Brain microvascular endothelial cell (primary cell): Measurements from ENCODE around the gene PPIA.
A peak's percentile ranks its signal among the peaks of the same experiment; 100 is the strongest.

Experiments used
- DNase-seq: peaks from one replicate; pipeline ENCODE4 v3.0.0-alpha.2; 2020
- H3K27ac ChIP-seq: fragments of 250-450 bp; sonication (Bioruptor Pico); 2 replicates; pipeline ENCODE4 v1.5.1; 2020; ENCODE audit warnings: mild to moderate bottlenecking, moderate library complexity
- H3K27me3 ChIP-seq: fragments of 250-450 bp; sonication (Bioruptor Pico); replicated peaks from 2 replicates; pipeline ENCODE4 v1.5.1; 2020; ENCODE audit warnings: mild to moderate bottlenecking
- H3K36me3 ChIP-seq: fragments of 250-450 bp; sonication (Bioruptor Pico); replicated peaks from 2 replicates; pipeline ENCODE4 v1.5.1; 2020; ENCODE audit warnings: mild to moderate bottlenecking
- H3K4me3 ChIP-seq: 2 replicates; pipeline ENCODE4 v1.5.1; 2011; ENCODE audit warnings: low read depth, mild to moderate bottlenecking, control low read depth, low read length, moderate library complexity
- in situ Hi-C: cut with HindIII; loops from 2 replicates; pipeline ENCODE4 v1.10.0; 2017; ENCODE audit warnings: low sequenced_read_pairs, low pct_ligation_motif_present
- TF ChIP-seq, protein P1 (sequence below): IDR thresholded peaks from 2 replicates; pipeline ENCODE4 v1.5.1; 2011; ENCODE audit warnings: low read depth, mild to moderate bottlenecking, moderate library complexity, low read length, control low read depth, inconsistent platforms; ENCODE audit errors: missing control alignments

PPIA gene

DNA sequence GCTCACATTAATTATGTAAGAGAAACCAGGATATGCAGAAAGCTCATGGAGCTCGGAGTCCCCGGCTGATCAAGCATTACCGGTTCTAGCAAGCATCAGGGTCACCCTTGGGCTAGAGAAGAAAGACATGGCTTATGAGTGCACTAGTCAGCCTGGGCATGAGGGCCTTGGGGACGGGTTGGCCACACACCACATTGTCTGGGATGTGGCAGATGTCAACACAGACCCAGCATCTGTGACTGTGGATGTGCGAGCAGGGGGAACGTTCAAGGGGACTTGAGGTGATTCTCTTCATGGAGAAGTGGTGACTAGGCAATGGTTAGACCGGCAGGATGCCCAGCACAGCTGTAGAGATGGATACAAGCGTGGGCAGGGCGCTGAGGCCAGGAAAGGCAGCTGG lies 34.2 kb upstream of the PPIA start:
- in situ Hi-C loops: no loop called here
- H3K27me3 ChIP-seq: no peaks in the 10 kb centered on the region
- peaks cover 72% of the 10 kb centered on the region for H3K36me3 ChIP-seq
- DNase-seq: no peak
- H3K4me3 ChIP-seq: no peak overlapping the region
- TF ChIP-seq, protein P1, sequence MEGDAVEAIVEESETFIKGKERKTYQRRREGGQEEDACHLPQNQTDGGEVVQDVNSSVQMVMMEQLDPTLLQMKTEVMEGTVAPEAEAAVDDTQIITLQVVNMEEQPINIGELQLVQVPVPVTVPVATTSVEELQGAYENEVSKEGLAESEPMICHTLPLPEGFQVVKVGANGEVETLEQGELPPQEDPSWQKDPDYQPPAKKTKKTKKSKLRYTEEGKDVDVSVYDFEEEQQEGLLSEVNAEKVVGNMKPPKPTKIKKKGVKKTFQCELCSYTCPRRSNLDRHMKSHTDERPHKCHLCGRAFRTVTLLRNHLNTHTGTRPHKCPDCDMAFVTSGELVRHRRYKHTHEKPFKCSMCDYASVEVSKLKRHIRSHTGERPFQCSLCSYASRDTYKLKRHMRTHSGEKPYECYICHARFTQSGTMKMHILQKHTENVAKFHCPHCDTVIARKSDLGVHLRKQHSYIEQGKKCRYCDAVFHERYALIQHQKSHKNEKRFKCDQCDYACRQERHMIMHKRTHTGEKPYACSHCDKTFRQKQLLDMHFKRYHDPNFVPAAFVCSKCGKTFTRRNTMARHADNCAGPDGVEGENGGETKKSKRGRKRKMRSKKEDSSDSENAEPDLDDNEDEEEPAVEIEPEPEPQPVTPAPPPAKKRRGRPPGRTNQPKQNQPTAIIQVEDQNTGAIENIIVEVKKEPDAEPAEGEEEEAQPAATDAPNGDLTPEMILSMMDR: no peak
- H3K27ac ChIP-seq: no peak overlapping the region

DNA sequence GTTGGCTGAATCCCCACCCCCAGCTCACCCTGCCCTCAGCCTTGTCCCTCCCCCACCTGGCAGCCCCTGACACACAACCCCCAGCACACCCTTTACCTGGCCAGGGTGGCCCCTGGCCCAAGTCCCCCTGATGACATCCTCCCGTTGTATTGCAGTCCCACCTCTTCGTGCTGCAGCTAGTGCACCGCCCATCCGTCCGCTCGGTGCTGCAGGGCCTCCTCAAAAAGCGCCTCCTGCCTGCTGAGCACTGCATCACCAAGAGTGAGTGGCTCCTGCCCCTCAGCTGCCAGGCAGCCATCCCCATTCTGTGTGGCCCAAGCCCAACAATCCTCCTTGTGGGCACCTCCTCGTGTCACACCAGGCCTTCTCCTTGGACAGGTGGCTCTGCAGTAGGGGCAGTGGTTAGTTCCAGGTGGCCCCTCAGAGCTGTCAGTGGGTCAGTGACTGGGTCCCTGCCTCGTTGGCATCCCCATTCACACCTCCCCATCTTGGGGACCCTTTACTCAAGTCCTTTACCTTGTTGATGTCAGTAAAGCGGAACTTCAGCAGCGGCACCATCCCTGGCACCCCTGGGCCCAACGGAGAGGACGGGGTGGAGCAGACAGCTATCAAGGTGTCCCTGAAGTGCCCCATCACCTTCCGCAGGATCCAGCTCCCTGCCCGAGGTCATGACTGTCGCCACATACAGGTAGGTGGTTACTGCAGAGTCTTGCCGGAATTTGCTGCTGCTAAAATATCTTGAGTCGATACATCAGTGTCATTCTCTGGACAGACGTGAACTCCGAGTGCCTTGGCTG lies 33.6 kb upstream of the PPIA start:
- Histone ChIP-seq H3K4me3 (no peak overlapping the region), H3K27ac (no peak overlapping the region), H3K27me3 (no peaks in the 10 kb centered on the region), H3K36me3 (peaks cover 77% of the 10 kb centered on the region)
- TF ChIP-seq, protein P1: no peak
- in situ Hi-C loops: no loop called here
- DNase-seq: no peak

DNA sequence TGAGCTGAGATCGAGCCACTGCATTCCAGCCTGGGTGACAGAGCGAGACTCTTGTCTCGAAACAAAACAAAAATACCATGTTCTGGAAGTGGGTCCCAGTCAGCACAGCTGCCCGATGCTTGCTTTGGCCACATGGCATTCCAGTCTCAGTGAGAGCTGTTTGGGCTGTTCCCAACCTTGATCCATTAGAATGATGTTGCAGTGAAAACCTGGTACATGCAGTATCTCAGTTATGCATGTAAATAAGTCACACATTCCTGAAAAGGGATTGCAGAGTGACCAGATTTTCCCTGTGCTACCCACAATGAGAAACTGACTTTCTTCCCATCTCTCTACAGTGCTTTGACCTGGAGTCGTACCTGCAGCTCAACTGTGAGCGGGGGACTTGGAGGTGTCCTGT lies 32.4 kb upstream of the PPIA start:
- H3K27ac ChIP-seq: no peak overlapping the region
- no peak overlapping the region for H3K4me3 ChIP-seq
- peaks cover 77% of the 10 kb centered on the region for H3K36me3 ChIP-seq
- TF ChIP-seq, protein P1: no peak
- H3K27me3 ChIP-seq: no peaks in the 10 kb centered on the region
- in situ Hi-C loops: no loop called here
- DNase-seq: no peak

DNA sequence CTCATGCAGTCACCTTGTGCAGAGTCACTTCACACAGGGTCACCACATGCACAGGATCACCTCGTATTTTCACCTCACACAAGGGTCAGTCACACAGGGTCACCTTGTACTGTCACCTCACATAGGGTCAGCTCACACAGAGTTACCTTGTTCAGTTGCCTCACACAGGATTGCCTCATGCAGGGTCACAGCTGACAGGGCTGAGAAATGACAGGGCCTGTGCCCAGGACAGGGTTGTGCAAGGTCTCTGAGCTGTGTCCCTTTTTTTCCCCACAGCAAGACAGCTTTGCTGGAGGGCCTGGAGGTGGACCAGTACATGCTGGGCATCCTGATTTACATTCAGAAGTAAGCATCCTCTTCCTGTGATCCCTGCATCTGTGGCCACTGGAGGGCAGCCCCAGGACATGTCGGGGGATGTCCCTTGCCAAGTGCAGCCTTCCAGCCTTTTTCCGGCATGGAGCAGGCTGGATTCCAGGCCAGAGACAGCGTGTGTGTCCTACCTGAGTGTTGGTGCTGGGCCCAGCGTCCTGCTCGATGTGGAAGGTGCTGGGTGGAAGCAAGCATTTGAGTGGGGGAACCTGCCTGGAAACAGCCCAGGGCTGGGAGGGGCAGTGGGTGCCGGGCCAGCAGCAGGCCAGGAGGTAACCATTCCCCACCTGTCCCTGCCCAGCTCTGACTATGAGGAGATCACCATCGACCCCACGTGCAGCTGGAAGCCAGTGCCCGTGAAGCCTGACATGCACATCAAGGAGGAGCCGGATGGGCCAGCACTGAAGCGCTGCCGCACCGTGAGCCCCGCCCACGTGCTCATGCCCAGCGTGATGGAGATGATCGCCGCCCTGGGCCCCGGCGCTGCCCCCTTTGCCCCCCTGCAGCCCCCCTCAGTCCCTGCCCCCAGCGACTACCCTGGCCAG lies 31.6 kb upstream of the PPIA start:
- Histone ChIP-seq H3K27me3 (no peaks in the 10 kb centered on the region), H3K36me3 (peaks cover 68% of the 10 kb centered on the region), H3K27ac (no peak overlapping the region), H3K4me3 (no peak overlapping the region)
- TF ChIP-seq, protein P1: peak; percentile 20
- in situ Hi-C loops: no loop called here
- no peak for DNase-seq

DNA sequence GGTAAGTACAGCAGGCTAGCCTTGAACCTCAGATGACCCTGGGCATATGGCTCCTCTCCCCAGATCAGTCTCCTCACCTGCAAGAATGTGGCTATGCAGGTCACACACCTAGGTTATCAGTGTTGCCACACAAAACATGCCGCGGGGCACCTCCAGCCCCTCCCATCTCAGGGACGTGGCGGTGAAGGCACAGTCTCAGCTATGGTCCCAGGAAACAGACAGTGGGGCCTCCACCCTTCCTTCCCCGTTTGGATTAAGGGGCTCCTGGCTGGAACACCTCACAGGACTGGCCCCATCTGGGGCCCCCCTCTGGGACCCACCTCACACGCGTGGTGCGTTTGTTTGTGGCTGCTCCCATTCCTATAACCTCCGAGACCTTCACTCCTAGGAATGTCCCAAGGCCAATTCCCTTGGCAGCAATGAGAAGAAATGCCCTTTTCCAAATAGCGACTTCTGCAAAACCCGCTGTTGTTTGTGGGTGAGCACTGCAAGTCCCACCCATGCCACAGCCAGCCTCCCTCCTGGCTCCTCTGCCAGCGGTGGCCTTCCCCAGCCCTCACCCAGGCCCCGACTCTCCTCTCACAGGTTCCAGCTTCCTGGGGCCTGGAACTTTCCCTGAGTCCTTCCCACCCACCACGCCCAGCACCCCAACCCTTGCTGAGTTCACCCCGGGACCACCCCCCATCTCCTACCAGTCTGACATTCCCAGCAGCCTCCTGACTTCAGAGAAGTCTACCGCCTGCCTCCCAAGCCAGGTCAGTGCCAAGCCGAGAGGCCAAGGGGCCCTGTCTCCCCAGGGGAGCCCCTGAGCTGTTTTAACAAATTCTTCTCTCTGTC lies 30.7 kb upstream of the PPIA start:
- Histone ChIP-seq H3K27ac (no peak overlapping the region), H3K4me3 (no peak overlapping the region), H3K36me3 (peaks cover 62% of the 10 kb centered on the region), H3K27me3 (no peaks in the 10 kb centered on the region)
- in situ Hi-C loops: no loop called here
- DNase-seq: no peak
- TF ChIP-seq, protein P1: no peak
